Glutamatergic neuron (in vitro differentiated cells): Measurements from ENCODE around the gene PCGF1. TPM values are rescaled to one million over a fixed set of nuclear protein-coding genes. Genes with fewer than 3 reads are reported as not detected.
A peak's percentile ranks its signal among the peaks of the same experiment; 100 is the strongest.

Experiments used
- DNase-seq: peaks from one replicate; pipeline ENCODE4 v3.0.0; 2022
- H3K27ac Mint-ChIP-seq: one replicate; pipeline ENCODE4 v1.8.0; 2020; ENCODE audit warnings: mild to moderate bottlenecking, mixed read lengths, inconsistent platforms; ENCODE audit not compliant: unreplicated experiment
- H3K27me3 Mint-ChIP-seq: one replicate; pipeline ENCODE4 v1.8.0; 2020; ENCODE audit warnings: mild to moderate bottlenecking, moderate library complexity, mixed read lengths, inconsistent platforms; ENCODE audit not compliant: unreplicated experiment
- H3K36me3 Mint-ChIP-seq: one replicate; pipeline ENCODE4 v1.8.0; 2020; ENCODE audit warnings: mild to moderate bottlenecking, mixed read lengths, inconsistent platforms; ENCODE audit not compliant: unreplicated experiment
- H3K4me1 Mint-ChIP-seq: one replicate; pipeline ENCODE4 v1.8.0; 2020; ENCODE audit warnings: mild to moderate bottlenecking, low read depth, mixed read lengths, inconsistent platforms; ENCODE audit not compliant: unreplicated experiment
- H3K4me3 Mint-ChIP-seq: one replicate; pipeline ENCODE4 v1.8.0; 2020; ENCODE audit warnings: mild to moderate bottlenecking, mixed read lengths, inconsistent platforms; ENCODE audit not compliant: unreplicated experiment
- H3K9me3 Mint-ChIP-seq: one replicate; pipeline ENCODE4 v1.8.0; 2020; ENCODE audit warnings: mild to moderate bottlenecking, moderate library complexity, mixed read lengths, inconsistent platforms; ENCODE audit not compliant: unreplicated experiment
- CTCF ChIP-seq: fragments of 200-600 bp; sonication (generic); IDR thresholded peaks from one replicate; pipeline ENCODE4 v1.5.0; 2021; ENCODE audit not compliant: partially characterized antibody, unreplicated experiment
- total RNA-seq: library from RNA; stranded (reverse); fragmentation: NEBNext Ultra II Directional; extraction: Animal tissue kit (Norgen Biotek cat#: 25700); gene quantifications from one replicate; pipeline ENCODE4 v1.2.1, GENCODE V29; 2021; ENCODE audit not compliant: unreplicated experiment

The PCGF1 gene
- total RNA-seq, 1 donor from 2014 or later, result 32.3 TPM

GRCh38 chr2:74531666-74532065 lies 24.2 kb upstream of the PCGF1 start:
- no peak for DNase-seq
- Mint-ChIP-seq H3K9me3 (peaks cover 25% of the 10 kb centered on the region), H3K27me3 (peaks cover 10% of the 10 kb centered on the region), H3K36me3 (peaks cover 3% of the 10 kb centered on the region), H3K27ac (peak overlapping the region; percentile 44), H3K4me3 (peak overlapping the region; percentile 79), H3K4me1 (peaks cover 20% of the 10 kb centered on the region)
- no peak for TF ChIP-seq CTCF

- peaks cover 26% of the 10 kb centered on the region for H3K9me3 Mint-ChIP-seq
- H3K4me3 Mint-ChIP-seq, result peak overlapping the region; percentile 87
- no peak for TF ChIP-seq CTCF
- H3K27ac Mint-ChIP-seq, result peak overlapping the region; percentile 65
- H3K4me1 Mint-ChIP-seq, result peaks cover 20% of the 10 kb centered on the region
- DNase-seq, result peak; percentile 54
- H3K36me3 Mint-ChIP-seq, result peaks cover 9% of the 10 kb centered on the region
- peaks cover 10% of the 10 kb centered on the region for H3K27me3 Mint-ChIP-seq
These were observed 23.0 kb upstream of the PCGF1 start for GRCh38 chr2:74530239-74531187.

- Mint-ChIP-seq H3K4me3 (peak within 1 kb of the TSS; percentile 96), H3K9me3 (peaks cover 26% of the 10 kb centered on the region), H3K36me3 (peaks cover 9% of the 10 kb centered on the region), H3K4me1 (peaks cover 20% of the 10 kb centered on the region), H3K27ac (peak within 1 kb of the TSS; percentile 96), H3K27me3 (peaks cover 10% of the 10 kb centered on the region)
- TF ChIP-seq CTCF, result no peak
- DNase-seq, result peak; percentile 98
These were observed 22.1 kb upstream of the PCGF1 start, which contains the start of the genes AUP1 and HTRA2 for GRCh38 chr2:74529357-74530238. Gene AUP1 (minus strand): TSS chr2:74529706. CDS start chr2:74529629, 77 bp downstream. Gene HTRA2 (plus strand): TSS chr2:74529933. CDS start chr2:74530007, 74 bp downstream.

GRCh38 chr2:74528600-74529356 lies 21.3 kb upstream of the PCGF1 start:
- Mint-ChIP-seq H3K27me3 (peaks cover 9% of the 10 kb centered on the region), H3K4me3 (peak overlapping the region; percentile 96), H3K9me3 (peaks cover 21% of the 10 kb centered on the region), H3K4me1 (peaks cover 20% of the 10 kb centered on the region), H3K36me3 (peaks cover 9% of the 10 kb centered on the region), H3K27ac (peak overlapping the region; percentile 96)
- no peak for TF ChIP-seq CTCF
- DNase-seq, result no peak
